Cerebellar nuclear complex (tissue), 1 donor: ENCODE measurements around the gene ZNG1F.
"Not testable (repeated sequence)": the region's sequence is repeated elsewhere in the genome, so short reads cannot be mapped to it uniquely, and the experiment has no call there.

Source experiments
- DNase-seq, 2 experiments: peaks; one replicate each; lab custom pipeline; 2025; lab: John Stamatoyannopoulos, UW

The ZNG1F gene

GRCh38 chr9:41123396-41123795, 65.7 kb downstream of the ZNG1F start:
- not testable (repeated sequence) for DNase-seq

- DNase-seq = not testable (repeated sequence)
These were observed 68.4 kb downstream of the ZNG1F start for GRCh38 chr9:41120696-41121095.

DNA sequence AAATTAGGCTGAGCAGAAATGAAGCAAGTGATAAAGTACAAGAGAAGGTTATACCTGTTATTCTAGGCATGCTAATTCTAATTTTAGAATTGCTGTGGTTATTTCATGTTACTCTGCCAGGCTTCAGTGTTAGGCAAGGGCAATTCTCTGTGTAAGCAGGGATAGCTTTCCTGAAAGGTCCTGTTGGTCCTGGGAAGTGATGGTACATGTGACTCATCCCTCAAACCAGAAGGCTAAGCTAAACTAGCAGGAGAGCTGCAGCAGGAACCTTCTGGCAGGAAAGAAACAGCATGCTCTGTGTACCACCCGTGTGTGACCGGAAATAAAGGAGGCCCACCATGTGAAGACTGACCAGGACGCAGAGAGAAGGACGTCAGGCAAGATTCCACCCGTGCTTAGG, 69.4 kb downstream of the ZNG1F start:
- DNase-seq = not testable (repeated sequence)

GRCh38 chr9:41119311-41119710, 69.8 kb downstream of the ZNG1F start:
- not testable (repeated sequence) for DNase-seq

- not testable (repeated sequence) for DNase-seq
These were observed 75.8 kb downstream of the ZNG1F start for GRCh38 chr9:41113348-41113747.

- not testable (repeated sequence) for DNase-seq
These were observed 77.7 kb downstream of the ZNG1F start for GRCh38 chr9:41111414-41111813.

- not testable (repeated sequence) for DNase-seq
These were observed 78.2 kb downstream of the ZNG1F start for GRCh38 chr9:41110913-41111312.

DNA sequence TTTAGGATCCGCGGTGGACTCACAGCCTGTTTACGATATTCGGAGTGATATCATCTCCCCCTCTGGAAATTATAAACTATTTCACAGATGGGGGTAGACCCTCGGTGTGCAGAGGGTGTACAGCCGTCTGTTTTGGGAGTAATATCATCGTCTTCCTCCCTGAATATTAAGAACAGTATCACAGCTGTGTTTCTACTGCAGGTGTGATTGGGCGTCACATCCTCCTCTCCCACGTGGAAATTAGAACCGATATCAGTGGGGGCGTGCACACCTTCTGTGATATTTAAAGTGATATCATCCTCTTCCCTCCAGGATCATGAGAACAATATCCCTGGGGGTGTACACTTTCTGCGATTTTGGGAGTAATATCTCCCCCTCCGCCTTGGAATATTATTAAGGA, 79.9 kb downstream of the ZNG1F start:
- not testable (repeated sequence) for DNase-seq

DNA sequence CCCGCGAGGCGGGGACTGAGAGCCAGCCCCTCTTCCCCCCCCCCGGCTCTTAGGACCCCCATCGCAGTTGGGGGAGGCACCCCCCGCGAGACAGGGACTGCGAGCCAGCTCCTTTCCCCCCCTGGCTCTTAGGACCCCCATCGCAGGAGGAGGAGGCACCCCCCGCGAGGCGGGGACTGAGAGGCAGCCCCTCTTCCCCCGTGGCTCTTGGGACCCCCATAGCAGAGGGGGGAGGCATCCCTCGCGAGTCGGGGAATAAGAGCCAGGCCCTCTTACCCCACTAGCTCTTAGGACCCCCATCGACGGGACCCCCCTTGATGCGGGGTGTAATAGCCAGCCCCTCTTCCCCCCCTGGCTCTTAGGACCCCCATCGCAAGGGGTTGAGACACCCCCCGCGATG, 80.3 kb downstream of the ZNG1F start:
- not testable (repeated sequence) for DNase-seq

DNA sequence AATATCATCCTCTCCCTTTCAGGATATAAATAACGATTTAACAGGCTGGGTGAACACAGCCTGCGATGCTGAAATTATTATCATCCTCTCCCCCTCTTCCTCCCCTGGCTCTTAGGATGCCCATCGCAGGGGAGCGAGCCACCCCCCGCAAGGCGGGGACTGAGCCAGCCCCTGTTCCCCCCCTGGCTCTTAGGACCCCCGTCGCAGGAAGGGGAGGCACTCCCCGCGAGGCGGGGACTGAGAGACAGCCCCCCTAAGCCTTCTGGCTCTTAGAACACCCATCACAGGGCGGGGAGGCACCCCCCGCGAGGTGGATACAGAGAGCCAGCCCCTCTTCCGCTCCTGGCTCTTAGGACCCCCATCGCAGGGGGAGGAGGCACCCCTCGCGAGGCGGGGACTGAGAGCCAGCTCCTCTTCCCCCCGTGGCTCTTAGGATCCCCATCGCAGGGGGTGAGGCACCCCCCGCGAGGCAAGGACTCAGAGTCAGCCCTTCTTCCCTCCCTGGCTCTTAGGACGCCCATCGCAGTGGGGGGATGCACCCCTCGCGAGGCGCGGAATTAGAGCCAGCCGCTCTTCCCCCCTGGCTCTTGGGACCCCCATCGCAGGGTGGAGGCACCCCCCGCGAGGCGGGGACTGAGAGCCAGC, 82.5 kb downstream of the ZNG1F start:
- DNase-seq = not testable (repeated sequence)

DNA sequence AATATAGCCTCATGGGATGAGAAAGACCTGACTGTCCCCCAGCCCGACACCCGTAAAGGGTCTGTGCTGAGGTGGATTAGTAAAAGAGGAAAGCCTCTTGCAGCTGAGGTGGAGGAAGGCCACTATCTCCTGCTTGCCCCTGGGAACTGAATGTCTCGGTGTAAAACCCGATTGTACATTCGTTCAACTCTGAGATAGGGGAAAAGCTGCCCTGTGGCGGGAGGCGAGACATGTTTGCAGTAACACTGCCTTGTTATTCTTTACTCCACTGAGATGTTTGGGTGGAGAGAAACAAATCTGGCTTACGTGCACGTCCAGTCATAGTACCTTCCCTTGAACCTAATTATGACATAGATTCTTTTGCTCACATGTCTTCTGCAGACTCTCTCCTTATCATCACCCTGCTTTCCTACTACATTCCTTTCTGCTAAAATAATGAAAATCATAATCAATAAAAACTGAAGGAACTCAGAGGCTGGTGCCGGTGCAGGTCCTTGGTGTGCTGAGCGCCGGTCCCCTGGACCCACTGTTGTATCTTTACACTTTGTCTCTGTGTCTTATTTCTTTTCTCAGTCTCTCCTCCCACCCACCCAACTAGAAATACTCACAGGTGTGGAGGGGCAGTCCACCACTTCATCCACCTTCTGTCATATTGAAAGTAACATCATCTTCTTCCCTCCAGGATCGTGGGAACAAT, 83.4 kb downstream of the ZNG1F start:
- not testable (repeated sequence) for DNase-seq

- not testable (repeated sequence) for DNase-seq
These were observed 84.6 kb downstream of the ZNG1F start for GRCh38 chr9:41104542-41104941.

GRCh38 chr9:41100508-41100907, 88.6 kb downstream of the ZNG1F start:
- not testable (repeated sequence) for DNase-seq

DNA sequence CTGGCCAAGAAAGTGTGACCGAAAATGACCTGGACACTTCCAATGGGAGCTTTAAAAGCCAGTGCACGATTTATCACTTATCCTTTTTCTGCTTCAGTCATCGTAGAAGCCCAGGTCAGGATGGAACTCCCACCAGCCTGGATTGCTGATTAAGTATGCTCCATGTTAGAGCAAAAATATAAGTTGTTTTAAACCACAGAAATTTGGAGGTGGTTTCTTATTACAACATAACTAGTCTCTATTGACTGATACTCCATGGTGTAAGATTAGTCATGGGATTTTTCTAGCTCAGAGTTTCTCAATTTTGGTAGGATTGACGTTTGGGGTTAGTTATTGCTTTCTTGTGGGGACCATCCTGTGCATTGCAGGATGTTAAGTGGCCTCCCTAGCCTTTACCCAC, 90.4 kb downstream of the ZNG1F start:
- not testable (repeated sequence) for DNase-seq

GRCh38 chr9:41095060-41095459, 94.1 kb downstream of the ZNG1F start:
- not testable (repeated sequence) for DNase-seq

DNA sequence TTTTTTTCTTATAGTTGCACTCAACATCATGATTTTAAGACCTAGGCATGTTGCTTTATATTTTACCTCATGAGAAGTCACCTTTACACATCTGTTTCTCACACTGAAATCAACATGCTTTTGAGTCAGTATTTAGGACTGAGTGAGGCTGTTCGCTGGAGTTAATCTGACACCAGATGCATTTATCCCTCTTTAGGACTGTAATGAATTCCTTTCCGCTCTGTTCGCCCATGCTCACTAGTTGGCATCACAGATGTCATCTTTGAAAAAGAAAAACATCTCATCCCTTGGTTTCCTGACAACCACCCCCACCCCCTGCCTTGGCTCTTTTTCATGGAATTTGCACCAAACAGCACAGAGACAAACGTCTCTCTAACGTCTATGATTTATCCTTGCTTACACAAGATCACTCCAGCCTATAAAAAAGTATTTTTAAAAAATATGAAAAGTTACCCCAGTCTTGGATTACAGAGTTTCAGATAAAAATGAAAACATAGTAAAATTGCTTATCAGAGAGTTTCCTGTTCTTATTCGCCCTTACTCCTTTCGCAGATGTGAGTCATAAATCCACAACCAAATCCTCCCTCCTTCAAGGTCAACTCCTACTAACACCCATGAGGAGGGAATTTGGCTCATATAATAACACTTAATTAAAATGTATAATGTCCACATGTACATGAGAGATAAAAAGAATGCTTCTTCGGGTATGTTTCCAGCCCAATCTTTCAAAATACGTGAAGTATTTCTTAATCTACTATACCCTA, 94.9 kb downstream of the ZNG1F start:
- not testable (repeated sequence) for DNase-seq

DNA sequence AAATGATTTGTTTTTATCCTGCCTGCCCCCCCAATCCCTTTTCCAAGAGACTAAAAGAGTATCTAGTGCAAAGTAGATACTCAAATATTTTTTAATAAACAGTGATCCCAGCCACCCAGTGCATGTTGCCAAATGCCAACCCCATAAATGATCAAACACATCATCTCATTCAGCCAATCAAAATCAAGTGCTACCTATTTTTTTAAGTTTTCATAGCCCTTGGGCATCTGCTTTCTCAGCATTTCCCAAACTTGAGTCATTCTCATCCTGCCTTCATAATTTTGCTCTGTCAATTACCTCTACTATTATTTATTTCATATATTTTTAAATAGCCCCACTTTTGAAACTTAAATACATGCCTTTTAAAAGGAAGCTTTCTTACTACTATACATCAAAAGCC, 98.2 kb downstream of the ZNG1F start:
- DNase-seq = not testable (repeated sequence)

DNA sequence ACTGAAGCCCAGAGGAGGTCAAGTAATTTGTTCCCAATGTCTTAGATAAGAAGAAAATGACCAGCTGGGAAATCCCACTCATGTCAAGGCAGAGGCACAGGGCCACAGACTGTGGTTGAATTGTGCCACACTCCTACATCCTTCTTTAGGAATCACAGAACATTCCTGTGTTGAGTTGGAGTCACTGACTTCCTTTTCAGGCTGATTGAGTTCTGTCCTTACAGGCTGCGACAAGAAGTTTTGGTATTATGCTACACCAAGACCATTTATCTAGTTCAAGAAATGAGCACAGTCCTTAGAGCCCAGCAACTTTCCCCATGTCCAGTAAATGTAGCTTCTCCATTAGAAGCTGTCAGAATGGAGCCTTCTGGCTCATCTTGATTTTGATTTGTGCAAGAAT, 98.7 kb downstream of the ZNG1F start:
- DNase-seq = not testable (repeated sequence)

- DNase-seq = not testable (repeated sequence)
These were observed 100.6 kb downstream of the ZNG1F start for GRCh38 chr9:41088450-41089059.

- not testable (repeated sequence) for DNase-seq
These were observed 101.2 kb downstream of the ZNG1F start for GRCh38 chr9:41087929-41088328.

GRCh38 chr9:41087157-41087780, 101.8 kb downstream of the ZNG1F start:
- DNase-seq = not testable (repeated sequence)

GRCh38 chr9:41086685-41087084, 102.4 kb downstream of the ZNG1F start:
- not testable (repeated sequence) for DNase-seq
